NCI-H2227 (cell line): ENCODE data around the gene ZMAT1.
"Not testable (repeated sequence)": the region's sequence is repeated elsewhere in the genome, so short reads cannot be mapped to it uniquely, and the experiment has no call there.

Experiments used
- DNase-seq: peaks from one replicate; lab custom pipeline; 2025; ENCODE audit not compliant: unreplicated experiment; lab: John Stamatoyannopoulos, UW

Gene ZMAT1

GRCh38 chrX:101931488-101932248, at the start of gene ZMAT1:
Gene ZMAT1, minus strand, starts transcription at chrX:101932027. Its CDS starts 19 bp downstream, at chrX:101932008.
- peak; percentile 98 for DNase-seq

GRCh38 chrX:101977106-101977505, 45.3 kb upstream of the ZMAT1 start:
- DNase-seq = no peak

GRCh38 chrX:101973066-101973465, 41.2 kb upstream of the ZMAT1 start:
- no peak for DNase-seq

GRCh38 chrX:101964923-101965539, 33.2 kb upstream of the ZMAT1 start:
- DNase-seq = not testable (repeated sequence)

- DNase-seq = no peak
Measured at GRCh38 chrX:101958139-101958538, 26.3 kb upstream of the ZMAT1 start.

GRCh38 chrX:101957174-101957573, 25.3 kb upstream of the ZMAT1 start:
- DNase-seq = no peak

- no peak for DNase-seq
Measured at GRCh38 chrX:101956556-101956955, 24.7 kb upstream of the ZMAT1 start.

- DNase-seq = no peak
Measured at GRCh38 chrX:101950581-101950980, 18.8 kb upstream of the ZMAT1 start.

- DNase-seq = no peak
Measured at GRCh38 chrX:101932249-101932570, 383 bp upstream of the ZMAT1 start.

- DNase-seq = peak; percentile 56
Measured at GRCh38 chrX:101931136-101931487, 715 bp downstream of the ZMAT1 start.

- DNase-seq = no peak
Measured at GRCh38 chrX:101925733-101926132, 6.1 kb downstream of the ZMAT1 start.

- no peak for DNase-seq
Measured at GRCh38 chrX:101918751-101919150, 13.1 kb downstream of the ZMAT1 start.

GRCh38 chrX:101906136-101906796, 25.6 kb downstream of the ZMAT1 start:
- DNase-seq = no peak

- DNase-seq = no peak
Measured at GRCh38 chrX:101904996-101905395, 26.8 kb downstream of the ZMAT1 start.
